ENCODE results near the gene CASP4. TPM values are rescaled to one million over a fixed set of nuclear protein-coding genes. Genes with fewer than 3 reads are reported as not detected.

CASP4 gene
- total and polyA plus RNA-seq, 9 of the 15 experiments (the other 6 are each of a cell fraction or from before 2014, with no cell fraction given) = 0.15 to 0.42 (median 0.27) TPM; not detected in 1

DNA sequence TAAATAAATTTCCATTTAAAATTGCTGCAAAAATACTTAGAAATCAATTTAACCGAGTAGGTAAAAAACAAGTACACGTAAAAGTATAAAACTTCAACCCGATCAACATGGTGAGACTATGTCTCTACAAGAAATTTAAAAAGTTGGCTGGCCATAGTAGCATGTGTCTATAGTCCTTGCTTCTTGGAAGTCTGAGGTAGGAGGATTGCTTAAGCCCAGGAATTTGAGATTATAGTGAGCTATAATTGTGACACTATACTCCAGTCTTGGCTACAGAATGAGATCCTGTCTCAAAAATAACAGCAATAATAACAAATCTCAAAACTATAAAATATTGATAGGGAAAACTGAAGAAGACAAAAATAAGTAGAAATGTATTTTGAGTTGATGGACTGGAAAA is 11.1 kb downstream of the CASP4 start:
- in situ Hi-C loops (cut with MboI) (no loop called here), intact Hi-C loops (cut with micrococcal nuclease) (no loop called here)
- no peaks in the 10 kb centered on the region for H3K9me1 ChIP-seq (ENCODE audit: control insufficient read depth, insufficient read depth, low read length)
- H3K9ac ChIP-seq (ENCODE audit: insufficient read depth in 1 of 2, low read depth in 2 of 2, low read length in 2 of 2) = no peak overlapping the region
- H3K4me1 ChIP-seq (replicated peaks in 1 of 2; ENCODE audit: control insufficient read depth in 2 of 2, insufficient read depth in 2 of 2, low read length in 2 of 2) = no peaks in the 10 kb centered on the region
- TF ChIP-seq HNRNPK (IDR thresholded peaks at IDR 0.05; ENCODE audit: low read depth, low read length, poor library complexity, severe bottlenecking) = no peak
- no peak for TF ChIP-seq NFYB (IDR thresholded peaks at IDR 0.05; ENCODE audit: extremely low read depth, insufficient read length)
- TF ChIP-seq ZNF134 (CRISPR knock-in tag; conservative IDR thresholded peaks at IDR 0.05) = no peak
- TF ChIP-seq FOS (IDR thresholded peaks at IDR 0.05; ENCODE audit: extremely low read depth, insufficient read length) = no peak
- TF ChIP-seq CBX3 (IDR thresholded peaks at IDR 0.05; ENCODE audit: borderline replicate concordance in 1 of 2, low read length in 2 of 2) = no peak
- no peak for TF ChIP-seq IFI16 (CRISPR knock-in tag; IDR thresholded peaks at IDR 0.05)
- TF ChIP-seq RBM39 (optimal IDR thresholded peaks at IDR 0.05; ENCODE audit: low read depth, low read length) = no peak
- no peak for TF ChIP-seq THAP7 (CRISPR knock-in tag; IDR thresholded peaks at IDR 0.05)
- TF ChIP-seq PTRF (tag; IDR thresholded peaks at IDR 0.05) = no peak
- no peak for TF ChIP-seq ZFP36 (IDR thresholded peaks at IDR 0.05; ENCODE audit: low read depth, low read length, partially characterized antibody)
- no peak for TF ChIP-seq KDM1A (IDR thresholded peaks at IDR 0.05)
- no peak for TF ChIP-seq TAF15 (IDR thresholded peaks at IDR 0.05; ENCODE audit: low read depth, low read length)
- TF ChIP-seq NR4A1 (CRISPR knock-in tag; IDR thresholded peaks at IDR 0.05) = no peak
- no peak for TF ChIP-seq NR4A1 (tag; IDR thresholded peaks at IDR 0.05)
- TF ChIP-seq, protein P1, sequence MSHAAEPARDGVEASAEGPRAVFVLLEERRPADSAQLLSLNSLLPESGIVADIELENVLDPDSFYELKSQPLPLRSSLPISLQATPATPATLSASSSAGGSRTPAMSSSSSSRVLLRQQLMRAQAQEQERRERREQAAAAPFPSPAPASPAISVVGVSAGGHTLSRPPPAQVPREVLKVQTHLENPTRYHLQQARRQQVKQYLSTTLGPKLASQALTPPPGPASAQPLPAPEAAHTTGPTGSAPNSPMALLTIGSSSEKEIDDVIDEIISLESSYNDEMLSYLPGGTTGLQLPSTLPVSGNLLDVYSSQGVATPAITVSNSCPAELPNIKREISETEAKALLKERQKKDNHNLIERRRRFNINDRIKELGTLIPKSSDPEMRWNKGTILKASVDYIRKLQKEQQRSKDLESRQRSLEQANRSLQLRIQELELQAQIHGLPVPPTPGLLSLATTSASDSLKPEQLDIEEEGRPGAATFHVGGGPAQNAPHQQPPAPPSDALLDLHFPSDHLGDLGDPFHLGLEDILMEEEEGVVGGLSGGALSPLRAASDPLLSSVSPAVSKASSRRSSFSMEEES (CRISPR knock-in tag; IDR thresholded peaks at IDR 0.05) = no peak
- no peak for TF ChIP-seq HMG20A (CRISPR knock-in tag; conservative IDR thresholded peaks at IDR 0.05)
- TF ChIP-seq TGIF2 (CRISPR knock-in tag; IDR thresholded peaks at IDR 0.05) = no peak
- TF ChIP-seq MIER1 (IDR thresholded peaks at IDR 0.05; ENCODE audit: low read depth) = no peak
- TF ChIP-seq ZNF165 (CRISPR knock-in tag; IDR thresholded peaks at IDR 0.05; ENCODE audit: borderline replicate concordance) = no peak
- no peak for TF ChIP-seq YY1 (IDR thresholded peaks at IDR 0.05; ENCODE audit: borderline replicate concordance in 1 of 3, control insufficient read depth in 1 of 3, extremely low read depth in 1 of 3, insufficient read depth in 3 of 3, insufficient read length in 1 of 3, insufficient replicate concordance in 2 of 3, low read depth in 1 of 3, low read length in 2 of 3)
- no peak for TF ChIP-seq SUPT5H (IDR thresholded peaks at IDR 0.05)
- FAIRE-seq (no peak), ATAC-seq (no peak), DNase-seq (ENCODE audit: extremely low read depth in 1 of 4, low spot score in 3 of 4) (no peak)
- BruUV-seq (replicated peaks) = no TSS peak
- no peak overlapping the region for H3K4me3 ChIP-seq
- no peaks in the 10 kb centered on the region for H3K27me3 ChIP-seq (ENCODE audit: control insufficient read depth in 2 of 2, insufficient read depth in 2 of 2, low read length in 2 of 2)
- H2AFZ ChIP-seq (ENCODE audit: low read depth, low read length) = no peak overlapping the region
- 0% methylated on average over 3 of the region's 3 CpGs for WGBS (ENCODE audit: insufficient coverage, low coverage, missing lambda C conversion rate)
- H3K36me3 ChIP-seq (ENCODE audit: control insufficient read depth, insufficient read depth, low read length) = no peaks in the 10 kb centered on the region
- no peaks in the 10 kb centered on the region for H3K9me3 ChIP-seq (replicated peaks; ENCODE audit: control insufficient read depth, insufficient read depth, low read depth, low read length)
- no peaks in the 10 kb centered on the region for H4K20me1 ChIP-seq (replicated peaks; ENCODE audit: control insufficient read depth, insufficient read depth, low read length)
- POLR2A ChIA-PET = no interaction called here
- H3K27ac ChIP-seq (ENCODE audit: extremely low read depth, low read depth, low read length) = no peak overlapping the region
- no peak overlapping the region for H3K4me2 ChIP-seq (ENCODE audit: insufficient read depth, low read length)
- CTCF ChIA-PET (ENCODE audit: low intra/inter-chr PET ratio) = no interaction called here
- no peaks in the 10 kb centered on the region for H3K79me2 ChIP-seq (ENCODE audit: control insufficient read depth, insufficient read depth, low read length)

Data from K562 (cell line).